ENCODE measurements around the gene C21orf58.

- TF ChIP-seq POLR2AphosphoS5 (IDR thresholded peaks at IDR 0.05) (no peak), EP300 (IDR thresholded peaks at IDR 0.05) (no peak), POLR2A (IDR thresholded peaks at IDR 0.05) (no peak)
- TF ChIP-seq, protein P1, sequence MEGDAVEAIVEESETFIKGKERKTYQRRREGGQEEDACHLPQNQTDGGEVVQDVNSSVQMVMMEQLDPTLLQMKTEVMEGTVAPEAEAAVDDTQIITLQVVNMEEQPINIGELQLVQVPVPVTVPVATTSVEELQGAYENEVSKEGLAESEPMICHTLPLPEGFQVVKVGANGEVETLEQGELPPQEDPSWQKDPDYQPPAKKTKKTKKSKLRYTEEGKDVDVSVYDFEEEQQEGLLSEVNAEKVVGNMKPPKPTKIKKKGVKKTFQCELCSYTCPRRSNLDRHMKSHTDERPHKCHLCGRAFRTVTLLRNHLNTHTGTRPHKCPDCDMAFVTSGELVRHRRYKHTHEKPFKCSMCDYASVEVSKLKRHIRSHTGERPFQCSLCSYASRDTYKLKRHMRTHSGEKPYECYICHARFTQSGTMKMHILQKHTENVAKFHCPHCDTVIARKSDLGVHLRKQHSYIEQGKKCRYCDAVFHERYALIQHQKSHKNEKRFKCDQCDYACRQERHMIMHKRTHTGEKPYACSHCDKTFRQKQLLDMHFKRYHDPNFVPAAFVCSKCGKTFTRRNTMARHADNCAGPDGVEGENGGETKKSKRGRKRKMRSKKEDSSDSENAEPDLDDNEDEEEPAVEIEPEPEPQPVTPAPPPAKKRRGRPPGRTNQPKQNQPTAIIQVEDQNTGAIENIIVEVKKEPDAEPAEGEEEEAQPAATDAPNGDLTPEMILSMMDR (IDR thresholded peaks at IDR 0.05) = no peak
Observed at GRCh38 chr21:46289655-46290179, 34.0 kb downstream of the C21orf58 start.
